ENCODE data around the gene CERCAM.

CERCAM gene

GRCh38 chr9:128479262-128479661 lies 58.6 kb downstream of the CERCAM start:
- no peak overlapping the region for H2BK12ac ChIP-seq (ENCODE audit: low read length in 2 of 2)
- H2BK5ac ChIP-seq (ENCODE audit: low read depth, low read length, poor library complexity, severe bottlenecking), result no peak overlapping the region
- H3K4ac ChIP-seq (ENCODE audit: low read depth in 1 of 2, low read length in 2 of 2), result no peak overlapping the region
- H3K9me3 ChIP-seq (ENCODE audit: control insufficient read depth, low read length), result no peaks in the 10 kb centered on the region
- no peak overlapping the region for H3K18ac ChIP-seq (ENCODE audit: low read depth in 1 of 2, low read length in 2 of 2)
- no peak overlapping the region for H4K91ac ChIP-seq (ENCODE audit: low read length)
- no peak overlapping the region for H2AK5ac ChIP-seq (ENCODE audit: low read length, severe bottlenecking)
- H3K23ac ChIP-seq (ENCODE audit: low read length in 2 of 2), result no peak overlapping the region
- no peak overlapping the region for H4K8ac ChIP-seq (ENCODE audit: low read length)
- H2AFZ ChIP-seq (ENCODE audit: low read depth, low read length), result no peak overlapping the region
- no peak overlapping the region for H3K4me3 ChIP-seq (ENCODE audit: insufficient read depth in 1 of 2, low read depth in 1 of 2, low read length in 2 of 2)
- H3K4me2 ChIP-seq (ENCODE audit: low read length, poor library complexity, severe bottlenecking), result no peak overlapping the region
- no peaks in the 10 kb centered on the region for H3K27me3 ChIP-seq (ENCODE audit: control insufficient read depth in 1 of 2, insufficient read depth in 1 of 2, low read length in 2 of 2)
- no peak overlapping the region for H2BK120ac ChIP-seq (ENCODE audit: low read depth, low read length)
- no peak for DNase-seq
- no peaks in the 10 kb centered on the region for H3K4me1 ChIP-seq (ENCODE audit: control insufficient read depth, insufficient read depth, low read depth, low read length)
- no peak overlapping the region for H3K27ac ChIP-seq (ENCODE audit: low read length, poor library complexity, severe bottlenecking)
- WGBS, result 100% methylated on average over 1 of the region's 1 CpG
- H3K14ac ChIP-seq (ENCODE audit: low read length in 2 of 2), result no peak overlapping the region
- H2BK15ac ChIP-seq (ENCODE audit: low read depth, poor library complexity, severe bottlenecking), result no peak overlapping the region
- peaks cover 1% of the 10 kb centered on the region for H3K79me1 ChIP-seq (replicated peaks; ENCODE audit: low read length, poor library complexity, severe bottlenecking)
- H3K9ac ChIP-seq (ENCODE audit: low read length), result no peak overlapping the region
- H3K36me3 ChIP-seq (ENCODE audit: control insufficient read depth in 1 of 2, insufficient read depth in 2 of 2, low read depth in 1 of 2, low read length in 2 of 2), result peaks cover 39 to 52% of the 10 kb centered on the region in 2 experiments

- H2AK5ac ChIP-seq (ENCODE audit: low read length, severe bottlenecking), result no peak overlapping the region
- no peaks in the 10 kb centered on the region for H3K27me3 ChIP-seq (ENCODE audit: control insufficient read depth in 1 of 2, insufficient read depth in 1 of 2, low read length in 2 of 2)
- no peak overlapping the region for H2BK15ac ChIP-seq (ENCODE audit: low read depth, poor library complexity, severe bottlenecking)
- no peak overlapping the region for H3K23ac ChIP-seq (ENCODE audit: low read length in 2 of 2)
- no peak for DNase-seq
- peaks cover 4% of the 10 kb centered on the region for H3K79me1 ChIP-seq (replicated peaks; ENCODE audit: low read length, poor library complexity, severe bottlenecking)
- H4K91ac ChIP-seq (ENCODE audit: low read length), result no peak overlapping the region
- no peak overlapping the region for H3K4me2 ChIP-seq (ENCODE audit: low read length, poor library complexity, severe bottlenecking)
- no peak overlapping the region for H3K27ac ChIP-seq (ENCODE audit: low read length, poor library complexity, severe bottlenecking)
- no peak overlapping the region for H2BK5ac ChIP-seq (ENCODE audit: low read depth, low read length, poor library complexity, severe bottlenecking)
- no peak overlapping the region for H2BK120ac ChIP-seq (ENCODE audit: low read depth, low read length)
- no peak overlapping the region for H4K8ac ChIP-seq (ENCODE audit: low read length)
- H3K9ac ChIP-seq (ENCODE audit: low read length), result no peak overlapping the region
- no peak overlapping the region for H2BK12ac ChIP-seq (ENCODE audit: low read length in 2 of 2)
- peaks cover 59 to 63% of the 10 kb centered on the region in 2 experiments for H3K36me3 ChIP-seq (ENCODE audit: control insufficient read depth in 1 of 2, insufficient read depth in 2 of 2, low read depth in 1 of 2, low read length in 2 of 2)
- no peak overlapping the region for H3K14ac ChIP-seq (ENCODE audit: low read length in 2 of 2)
- H3K4ac ChIP-seq (ENCODE audit: low read depth in 1 of 2, low read length in 2 of 2), result no peak overlapping the region
- H3K4me3 ChIP-seq (ENCODE audit: insufficient read depth in 1 of 2, low read depth in 1 of 2, low read length in 2 of 2), result no peak overlapping the region
- H2AFZ ChIP-seq (ENCODE audit: low read depth, low read length), result no peak overlapping the region
- WGBS, result 96% methylated on average over 9 of the region's 10 CpGs
- H3K9me3 ChIP-seq (ENCODE audit: control insufficient read depth, low read length), result no peaks in the 10 kb centered on the region
- H3K4me1 ChIP-seq (ENCODE audit: control insufficient read depth, insufficient read depth, low read depth, low read length), result no peaks in the 10 kb centered on the region
- no peak overlapping the region for H3K18ac ChIP-seq (ENCODE audit: low read depth in 1 of 2, low read length in 2 of 2)
Observed at GRCh38 chr9:128481561-128481960, 60.9 kb downstream of the CERCAM start.

- H3K9ac ChIP-seq (ENCODE audit: low read length), result no peak overlapping the region
- H3K4me3 ChIP-seq (ENCODE audit: insufficient read depth in 1 of 2, low read depth in 1 of 2, low read length in 2 of 2), result no peak overlapping the region
- H3K36me3 ChIP-seq (ENCODE audit: control insufficient read depth in 1 of 2, insufficient read depth in 2 of 2, low read depth in 1 of 2, low read length in 2 of 2), result peaks cover 65 to 69% of the 10 kb centered on the region in 2 experiments
- no peaks in the 10 kb centered on the region for H3K4me1 ChIP-seq (ENCODE audit: control insufficient read depth, insufficient read depth, low read depth, low read length)
- H3K27ac ChIP-seq (ENCODE audit: low read length, poor library complexity, severe bottlenecking), result no peak overlapping the region
- no peak for DNase-seq
- H2BK15ac ChIP-seq (ENCODE audit: low read depth, poor library complexity, severe bottlenecking), result no peak overlapping the region
- H2BK120ac ChIP-seq (ENCODE audit: low read depth, low read length), result no peak overlapping the region
- H3K27me3 ChIP-seq (ENCODE audit: control insufficient read depth in 1 of 2, insufficient read depth in 1 of 2, low read length in 2 of 2), result no peaks in the 10 kb centered on the region
- no peak overlapping the region for H2BK5ac ChIP-seq (ENCODE audit: low read depth, low read length, poor library complexity, severe bottlenecking)
- no peak overlapping the region for H3K14ac ChIP-seq (ENCODE audit: low read length in 2 of 2)
- H2AFZ ChIP-seq (ENCODE audit: low read depth, low read length), result no peak overlapping the region
- no peak overlapping the region for H2AK5ac ChIP-seq (ENCODE audit: low read length, severe bottlenecking)
- H3K23ac ChIP-seq (ENCODE audit: low read length in 2 of 2), result no peak overlapping the region
- 96% methylated on average over 6 of the region's 7 CpGs for WGBS
- no peak overlapping the region for H2BK12ac ChIP-seq (ENCODE audit: low read length in 2 of 2)
- H3K79me1 ChIP-seq (replicated peaks; ENCODE audit: low read length, poor library complexity, severe bottlenecking), result peaks cover 4% of the 10 kb centered on the region
- no peak overlapping the region for H3K18ac ChIP-seq (ENCODE audit: low read depth in 1 of 2, low read length in 2 of 2)
- H4K8ac ChIP-seq (ENCODE audit: low read length), result no peak overlapping the region
- no peaks in the 10 kb centered on the region for H3K9me3 ChIP-seq (ENCODE audit: control insufficient read depth, low read length)
- H4K91ac ChIP-seq (ENCODE audit: low read length), result no peak overlapping the region
- H3K4me2 ChIP-seq (ENCODE audit: low read length, poor library complexity, severe bottlenecking), result no peak overlapping the region
- H3K4ac ChIP-seq (ENCODE audit: low read depth in 1 of 2, low read length in 2 of 2), result no peak overlapping the region
Observed at GRCh38 chr9:128482186-128482585, 61.5 kb downstream of the CERCAM start.

- no peak for DNase-seq
Observed at GRCh38 chr9:128484686-128485413, 64.2 kb downstream of the CERCAM start.

More at GRCh38 chr9:128484686-128485413, 64.2 kb downstream of the CERCAM start:
- Histone ChIP-seq H2BK15ac (ENCODE audit: low read depth, poor library complexity, severe bottlenecking) (no peak overlapping the region), H3K36me3 (ENCODE audit: control insufficient read depth in 1 of 2, insufficient read depth in 2 of 2, low read depth in 1 of 2, low read length in 2 of 2) (peaks cover 58 to 76% of the 10 kb centered on the region in 2 experiments), H3K9me3 (ENCODE audit: control insufficient read depth, low read length) (no peaks in the 10 kb centered on the region), H2BK12ac (ENCODE audit: low read length in 2 of 2) (no peak overlapping the region), H4K8ac (ENCODE audit: low read length) (no peak overlapping the region), H3K27me3 (ENCODE audit: control insufficient read depth in 1 of 2, insufficient read depth in 1 of 2, low read length in 2 of 2) (no peaks in the 10 kb centered on the region), H3K4me1 (ENCODE audit: control insufficient read depth, insufficient read depth, low read depth, low read length) (no peaks in the 10 kb centered on the region), H3K18ac (ENCODE audit: low read depth in 1 of 2, low read length in 2 of 2) (no peak overlapping the region), H3K4ac (ENCODE audit: low read depth in 1 of 2, low read length in 2 of 2) (no peak overlapping the region), H2AK5ac (ENCODE audit: low read length, severe bottlenecking) (no peak overlapping the region), H3K4me3 (ENCODE audit: insufficient read depth in 1 of 2, low read depth in 1 of 2, low read length in 2 of 2) (no peak overlapping the region), H2BK5ac (ENCODE audit: low read depth, low read length, poor library complexity, severe bottlenecking) (no peak overlapping the region), H3K27ac (ENCODE audit: low read length, poor library complexity, severe bottlenecking) (no peak overlapping the region), H3K9ac (ENCODE audit: low read length) (no peak overlapping the region), H3K14ac (ENCODE audit: low read length in 2 of 2) (no peak overlapping the region), H2BK120ac (ENCODE audit: low read depth, low read length) (no peak overlapping the region), H4K91ac (ENCODE audit: low read length) (no peak overlapping the region), H2AFZ (ENCODE audit: low read depth, low read length) (no peak overlapping the region), H3K79me1 (replicated peaks; ENCODE audit: low read length, poor library complexity, severe bottlenecking) (peaks cover 2% of the 10 kb centered on the region), H3K4me2 (ENCODE audit: low read length, poor library complexity, severe bottlenecking) (no peak overlapping the region), H3K23ac (ENCODE audit: low read length in 2 of 2) (no peak overlapping the region)
- 97% methylated on average over 17 of the region's 17 CpGs for WGBS
